ENCODE measurements around the gene MR1.

The MR1 gene

GRCh38 chr1:181064011-181064623, 30.3 kb downstream of the MR1 start:
- DNase-seq (ENCODE audit: low read depth), result no peak

- no peak for DNase-seq (ENCODE audit: low read depth)
These were observed 30.9 kb downstream of the MR1 start for GRCh38 chr1:181064702-181065101.

GRCh38 chr1:181073638-181074037, 39.9 kb downstream of the MR1 start:
- DNase-seq (ENCODE audit: low read depth), result no peak

GRCh38 chr1:181075766-181076350, 42.1 kb downstream of the MR1 start:
- DNase-seq (ENCODE audit: low read depth), result no peak

GRCh38 chr1:181076852-181077251, 43.1 kb downstream of the MR1 start:
- DNase-seq (ENCODE audit: low read depth), result no peak

GRCh38 chr1:181077576-181078242, 43.9 kb downstream of the MR1 start:
- DNase-seq (ENCODE audit: low read depth), result no peak

- no peak for DNase-seq (ENCODE audit: low read depth)
These were observed 45.6 kb downstream of the MR1 start for GRCh38 chr1:181079382-181079781.

GRCh38 chr1:181079920-181080319, 46.1 kb downstream of the MR1 start:
- no peak for DNase-seq (ENCODE audit: low read depth)

GRCh38 chr1:181080556-181080955, 46.8 kb downstream of the MR1 start:
- DNase-seq (ENCODE audit: low read depth), result no peak

GRCh38 chr1:181081395-181081794, 47.6 kb downstream of the MR1 start:
- no peak for DNase-seq (ENCODE audit: low read depth)

GRCh38 chr1:181083842-181084605, 50.2 kb downstream of the MR1 start:
- DNase-seq (ENCODE audit: low read depth), result peak; percentile 40

- no peak for DNase-seq (ENCODE audit: low read depth)
These were observed 50.8 kb downstream of the MR1 start for GRCh38 chr1:181084606-181084969.

- DNase-seq (ENCODE audit: low read depth), result no peak
These were observed 52.3 kb downstream of the MR1 start for GRCh38 chr1:181086091-181086490.

- DNase-seq (ENCODE audit: low read depth), result no peak
These were observed 53.1 kb downstream of the MR1 start for GRCh38 chr1:181086926-181087325.

GRCh38 chr1:181087400-181087901, 53.7 kb downstream of the MR1 start:
- DNase-seq (ENCODE audit: low read depth), result no peak

GRCh38 chr1:181088079-181089016, 54.6 kb downstream of the MR1 start, which contains the start of gene IER5:
Gene IER5 (plus strand): TSS chr1:181088700. CDS start chr1:181088903, 203 bp downstream.
- DNase-seq (ENCODE audit: low read depth), result peak; percentile 95

GRCh38 chr1:181089017-181089675, 55.4 kb downstream of the MR1 start:
- DNase-seq (ENCODE audit: low read depth), result peak; percentile 32

- DNase-seq (ENCODE audit: low read depth), result peak; percentile 52
These were observed 56.1 kb downstream of the MR1 start for GRCh38 chr1:181089676-181090544.

GRCh38 chr1:181090641-181091126, 56.9 kb downstream of the MR1 start:
- DNase-seq (ENCODE audit: low read depth), result no peak

Measured in activated T-cell treated with anti-CD3 and anti-CD28 coated beads for 1 hour (primary cell).